IMR-90 (cell line): ENCODE data around the gene EHHADH. TPM values are rescaled to one million over a fixed set of nuclear protein-coding genes. Genes with fewer than 3 reads are reported as not detected.
A peak's percentile ranks its signal among the peaks of the same experiment; 100 is the strongest.

Experiments
- ATAC-seq: fragments of 200-7000 bp; cut with Tn5 transposase; 2 replicates; pipeline ENCODE4 v1.9.1; 2020; ENCODE audit warnings: low read depth, mild to moderate bottlenecking, moderate library complexity
- BruUV-seq: library from RNA; stranded (reverse); fragments of 400-500 nt; replicated peaks from 2 replicates; lab custom pipeline; 2021; lab: Mats Ljungman, UMichigan
- CTCF ChIA-PET: fragments of 300-600 bp; formaldehyde crosslinking; extraction: SDS; loops from one replicate; lab custom pipeline; 2021; ENCODE audit warnings: antibody characterized with exemption; lab: Yijun Ruan, JAX
- POLR2A ChIA-PET: fragments of 300-600 bp; sonication (Branson Sonifier 250); formaldehyde crosslinking; loops from one replicate; lab custom pipeline; 2022; ENCODE audit warnings: antibody characterized with exemption; ENCODE audit not compliant: unreplicated experiment; lab: Charles Lee
- DNase-seq: peaks from one replicate; pipeline ENCODE4 v3.0.0; 2013
- H2AFZ ChIP-seq: replicated peaks from 2 replicates; pipeline ENCODE3; 2013; ENCODE audit warnings: low read length, mild to moderate bottlenecking; ENCODE audit not compliant: poor library complexity
- H2AK5ac ChIP-seq: 2 replicates; pipeline ENCODE4 v1.6.1; 2013; ENCODE audit warnings: low read depth, low read length, inconsistent platforms
- H2AK9ac ChIP-seq: replicated peaks from 2 replicates; pipeline ENCODE3; 2013; ENCODE audit warnings: mild to moderate bottlenecking, low read depth, low read length, moderate library complexity; ENCODE audit not compliant: poor library complexity
- H2BK120ac ChIP-seq: 2 replicates; pipeline ENCODE4 v1.6.1; 2013; ENCODE audit warnings: low read depth, low read length, inconsistent platforms
- H2BK15ac ChIP-seq: 3 replicates; pipeline ENCODE4 v1.6.1; 2013; ENCODE audit warnings: low read depth, low read length, inconsistent platforms
- H2BK20ac ChIP-seq: 2 replicates; pipeline ENCODE4 v1.6.1; 2013; ENCODE audit warnings: low read depth, mild to moderate bottlenecking, inconsistent platforms, low read length, moderate library complexity
- H2BK5ac ChIP-seq: 2 replicates; pipeline ENCODE4 v1.6.1; 2013; ENCODE audit warnings: mild to moderate bottlenecking, low read depth, low read length, inconsistent platforms; ENCODE audit not compliant: poor library complexity, severe bottlenecking
- H3K14ac ChIP-seq: replicated peaks from 2 replicates; pipeline ENCODE4 v1.6.1; 2013; ENCODE audit warnings: low read depth, low read length, inconsistent platforms
- H3K18ac ChIP-seq: 2 replicates; pipeline ENCODE4 v1.6.1; 2013; ENCODE audit warnings: low read depth, low read length, control low read depth
- H3K23ac ChIP-seq: 2 replicates; pipeline ENCODE4 v1.6.1; 2013; ENCODE audit warnings: low read depth, low read length, inconsistent platforms
- H3K27ac ChIP-seq: 2 replicates; pipeline ENCODE4 v1.5.1; 2013; ENCODE audit warnings: mild to moderate bottlenecking, control low read depth, low read length; ENCODE audit not compliant: insufficient read depth
- H3K27me3 ChIP-seq: 2 replicates; pipeline ENCODE4 v1.6.1; 2013; ENCODE audit warnings: low read length; ENCODE audit not compliant: control insufficient read depth, insufficient read depth
- H3K36me3 ChIP-seq: 2 replicates; pipeline ENCODE4 v1.6.1; 2013; ENCODE audit warnings: low read length, mixed read lengths; ENCODE audit not compliant: control insufficient read depth, insufficient read depth
- H3K4ac ChIP-seq: 2 replicates; pipeline ENCODE4 v1.6.1; 2013; ENCODE audit warnings: low read depth, low read length, inconsistent platforms
- H3K4me1 ChIP-seq: 2 replicates; pipeline ENCODE4 v1.6.1; 2013; ENCODE audit warnings: low read length, mixed read lengths; ENCODE audit not compliant: control insufficient read depth, insufficient read depth
- H3K4me2 ChIP-seq: 2 replicates; pipeline ENCODE4 v1.6.1; 2013; ENCODE audit warnings: low read depth, mild to moderate bottlenecking, control low read depth, low read length, moderate library complexity
- H3K4me3 ChIP-seq: 2 replicates; pipeline ENCODE4 v1.5.1; 2013; ENCODE audit warnings: low read depth, mild to moderate bottlenecking, control low read depth, low read length, moderate library complexity; ENCODE audit not compliant: insufficient read depth
- H3K56ac ChIP-seq: 2 replicates; pipeline ENCODE4 v1.6.1; 2013; ENCODE audit warnings: low read length, inconsistent platforms; ENCODE audit not compliant: insufficient read depth; ENCODE audit errors: extremely low read depth
- H3K79me1 ChIP-seq, 2 experiments: 2 replicates each; pipeline ENCODE4 v1.6.1; 2013; ENCODE audit warnings: low read length in 2 of 2, inconsistent platforms in 1 of 2, low read depth in 1 of 2
- H3K9ac ChIP-seq: 2 replicates; pipeline ENCODE4 v1.6.1; 2013; ENCODE audit warnings: low read depth, low read length, control low read depth
- H3K9me1 ChIP-seq: 2 replicates; pipeline ENCODE4 v1.6.1; 2013; ENCODE audit warnings: low read length, inconsistent platforms; ENCODE audit not compliant: insufficient read depth
- H3K9me3 ChIP-seq: 2 replicates; pipeline ENCODE4 v1.6.1; 2013; ENCODE audit warnings: low read length; ENCODE audit not compliant: control insufficient read depth, insufficient read depth
- H4K20me1 ChIP-seq: 2 replicates; pipeline ENCODE4 v1.6.1; 2013; ENCODE audit warnings: low read length, inconsistent platforms; ENCODE audit not compliant: insufficient read depth
- H4K5ac ChIP-seq: 2 replicates; pipeline ENCODE4 v1.6.1; 2013; ENCODE audit warnings: mild to moderate bottlenecking, low read depth, low read length, control low read depth
- H4K8ac ChIP-seq, 2 experiments: 2 replicates each; pipeline ENCODE4 v1.6.1; 2013; ENCODE audit warnings: low read depth in 2 of 2, low read length in 2 of 2, control low read depth in 1 of 2, inconsistent platforms in 1 of 2
- H4K91ac ChIP-seq: 2 replicates; pipeline ENCODE4 v1.6.1; 2013; ENCODE audit warnings: low read depth, low read length, inconsistent platforms; ENCODE audit not compliant: insufficient read depth
- BHLHE40 ChIP-seq: fragments of 150-350 bp; IDR thresholded peaks from 2 replicates; pipeline ENCODE4 v1.6.1; 2016; ENCODE audit warnings: mild to moderate bottlenecking, low read depth, low read length
- FOS ChIP-seq: fragments of 150-350 bp; IDR thresholded peaks from 2 replicates; pipeline ENCODE4 v1.6.1; 2016; ENCODE audit warnings: low read depth, low read length
- MAFK ChIP-seq: IDR thresholded peaks from 2 replicates; pipeline ENCODE4 v1.6.1; 2012; ENCODE audit warnings: low read depth, low read length, improper control_type of control experiment
- NFE2L2 ChIP-seq: fragments of 150-350 bp; IDR thresholded peaks from 2 replicates; pipeline ENCODE4 v1.6.1; 2016; ENCODE audit warnings: low read depth, mild to moderate bottlenecking, low read length
- WGBS, 2 experiments: methylation state at CpG; one replicate each; pipeline versions ENCODE4 v1.1.5 to v1.1.7; 2013; ENCODE audit warnings: missing lambda C conversion rate in 2 of 2; ENCODE audit not compliant: insufficient read length in 1 of 2; ENCODE audit errors: extremely low coverage in 2 of 2; 5-methylcytosine and 5-hydroxymethylcytosine counted together
- dilution Hi-C: fragments of 300-500 bp; cut with HindIII; formaldehyde crosslinking; loops from one replicate; pipeline ENCODE4 v1.14.3; 2018; ENCODE audit warnings: low sequenced_read_pairs; ENCODE audit not compliant: unreplicated experiment
- in situ Hi-C: fragments of 300-500 bp; cut with MboI; formaldehyde crosslinking; loops from 3 replicates; pipeline ENCODE4 v1.14.3; 2019; ENCODE audit warnings: low sequenced_read_pairs, inconsistent platforms, mixed read lengths
- intact Hi-C: fragments of 100-400 bp; cut with micrococcal nuclease; formaldehyde crosslinking; loops from 2 replicates; pipeline ENCODE4 v1.10.0; 2022
- polyA plus RNA-seq, 3 experiments: library from polyadenylated mRNA; depleted of rRNA; stranded (reverse); fragments of >200 nt; gene quantifications; 2 replicates each; pipeline ENCODE4 v1.2.3, GENCODE V29; 2012; ENCODE audit warnings: low replicate concordance in 1 of 3
- total RNA-seq: library from RNA; depleted of rRNA; stranded (reverse); fragments of >200 nt; gene quantifications from 2 replicates; pipeline ENCODE4 v1.2.3, GENCODE V29; 2012
- TF ChIP-seq, protein P1 (sequence below): fragments of 150-350 bp; IDR thresholded peaks from 2 replicates; pipeline ENCODE4 v1.6.1; 2017; ENCODE audit warnings: mild to moderate bottlenecking, antibody characterized with exemption, low read length, low read depth
- TF ChIP-seq, protein P2 (sequence below): fragments of 150-350 bp; IDR thresholded peaks from 2 replicates; pipeline ENCODE4 v1.6.1; 2016; ENCODE audit warnings: low read depth, mild to moderate bottlenecking, low read length, moderate library complexity, borderline replicate concordance
- TF ChIP-seq, protein P3 (sequence below): conservative IDR thresholded peaks from 2 replicates; pipeline ENCODE4 v1.5.1; 2012; ENCODE audit warnings: mild to moderate bottlenecking, low read depth, low read length, improper control_type of control experiment

Gene EHHADH
- total and polyA plus RNA-seq, 2 of the 4 experiments (the other 2 are of a cell fraction), result 2.0 to 4.7 TPM

DNA sequence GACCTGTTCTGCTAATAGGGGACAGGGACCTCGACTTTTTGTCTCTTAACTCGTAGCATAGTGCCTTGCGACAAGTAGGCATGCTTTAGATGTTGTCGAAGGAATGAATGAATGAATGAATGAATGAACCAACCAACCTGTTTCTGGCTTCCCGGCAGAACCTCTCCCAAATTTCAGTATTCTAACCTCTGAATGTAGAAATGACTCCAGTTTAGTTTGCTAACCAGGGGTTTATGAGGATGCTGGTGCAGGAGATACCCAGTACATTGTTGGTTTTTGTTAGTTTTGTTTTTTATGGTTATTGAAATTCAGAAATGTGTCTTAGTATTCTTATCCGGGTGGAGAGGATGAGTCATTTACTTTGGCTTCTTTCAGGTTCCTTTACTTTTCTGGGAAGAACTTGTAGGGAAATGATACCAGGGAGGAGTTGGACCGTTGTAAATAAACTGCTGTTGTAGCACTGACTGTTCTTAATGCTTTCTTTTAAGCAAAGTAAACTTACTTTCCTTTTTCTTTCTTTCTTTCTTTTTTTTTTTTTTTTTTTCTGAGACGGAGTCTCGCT lies 29.6 kb upstream of the EHHADH start:
- no peak overlapping the region for H2AK5ac ChIP-seq
- POLR2A ChIA-PET, result no interaction called here
- peak overlapping the region; percentile 44 for H3K9ac ChIP-seq
- H3K4me3 ChIP-seq, result peak overlapping the region; percentile 64
- DNase-seq, result peak; percentile 16
- no CpG with 5 or more reads among the region's 9 CpGs for WGBS, 2 experiments
- H4K20me1 ChIP-seq, result no peaks in the 10 kb centered on the region
- no peak overlapping the region for H2BK15ac ChIP-seq
- H3K4me2 ChIP-seq, result peak overlapping the region; percentile 90
- H3K18ac ChIP-seq, result no peak overlapping the region
- peak overlapping the region; percentile 15; the same call in 1 of the 2 replicates for H3K23ac ChIP-seq
- no peak overlapping the region for H2BK5ac ChIP-seq
- 0 out of 2 replicates have a peak, but pooled peaks cover 3% of the 10 kb centered on the region for H3K36me3 ChIP-seq
- no peak overlapping the region for H3K27ac ChIP-seq
- intact Hi-C loops, result no loop called here
- H2BK20ac ChIP-seq, result no peak overlapping the region
- H2BK120ac ChIP-seq, result no peak overlapping the region
- no peaks in the 10 kb centered on the region for H3K27me3 ChIP-seq
- ATAC-seq, result no peak
- H3K4ac ChIP-seq, result 0 out of 2 replicates have a peak overlapping the region, but pooled peaks have one; percentile 77
- BruUV-seq, result no TSS peak
- peak overlapping the region; percentile 94 for H2AFZ ChIP-seq
- H4K91ac ChIP-seq, result no peak overlapping the region
- no peak overlapping the region for H2AK9ac ChIP-seq
- peak overlapping the region; percentile 80 to 100 for H4K8ac ChIP-seq
- no peaks in the 10 kb centered on the region for H3K9me3 ChIP-seq
- TF ChIP-seq NFE2L2 (no peak), FOS (no peak), MAFK (no peak), BHLHE40 (no peak)
- TF ChIP-seq, protein P1, sequence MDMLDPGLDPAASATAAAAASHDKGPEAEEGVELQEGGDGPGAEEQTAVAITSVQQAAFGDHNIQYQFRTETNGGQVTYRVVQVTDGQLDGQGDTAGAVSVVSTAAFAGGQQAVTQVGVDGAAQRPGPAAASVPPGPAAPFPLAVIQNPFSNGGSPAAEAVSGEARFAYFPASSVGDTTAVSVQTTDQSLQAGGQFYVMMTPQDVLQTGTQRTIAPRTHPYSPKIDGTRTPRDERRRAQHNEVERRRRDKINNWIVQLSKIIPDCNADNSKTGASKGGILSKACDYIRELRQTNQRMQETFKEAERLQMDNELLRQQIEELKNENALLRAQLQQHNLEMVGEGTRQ, result no peak
- TF ChIP-seq, protein P2, sequence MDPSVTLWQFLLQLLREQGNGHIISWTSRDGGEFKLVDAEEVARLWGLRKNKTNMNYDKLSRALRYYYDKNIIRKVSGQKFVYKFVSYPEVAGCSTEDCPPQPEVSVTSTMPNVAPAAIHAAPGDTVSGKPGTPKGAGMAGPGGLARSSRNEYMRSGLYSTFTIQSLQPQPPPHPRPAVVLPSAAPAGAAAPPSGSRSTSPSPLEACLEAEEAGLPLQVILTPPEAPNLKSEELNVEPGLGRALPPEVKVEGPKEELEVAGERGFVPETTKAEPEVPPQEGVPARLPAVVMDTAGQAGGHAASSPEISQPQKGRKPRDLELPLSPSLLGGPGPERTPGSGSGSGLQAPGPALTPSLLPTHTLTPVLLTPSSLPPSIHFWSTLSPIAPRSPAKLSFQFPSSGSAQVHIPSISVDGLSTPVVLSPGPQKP, result no peak
- TF ChIP-seq, protein P3, sequence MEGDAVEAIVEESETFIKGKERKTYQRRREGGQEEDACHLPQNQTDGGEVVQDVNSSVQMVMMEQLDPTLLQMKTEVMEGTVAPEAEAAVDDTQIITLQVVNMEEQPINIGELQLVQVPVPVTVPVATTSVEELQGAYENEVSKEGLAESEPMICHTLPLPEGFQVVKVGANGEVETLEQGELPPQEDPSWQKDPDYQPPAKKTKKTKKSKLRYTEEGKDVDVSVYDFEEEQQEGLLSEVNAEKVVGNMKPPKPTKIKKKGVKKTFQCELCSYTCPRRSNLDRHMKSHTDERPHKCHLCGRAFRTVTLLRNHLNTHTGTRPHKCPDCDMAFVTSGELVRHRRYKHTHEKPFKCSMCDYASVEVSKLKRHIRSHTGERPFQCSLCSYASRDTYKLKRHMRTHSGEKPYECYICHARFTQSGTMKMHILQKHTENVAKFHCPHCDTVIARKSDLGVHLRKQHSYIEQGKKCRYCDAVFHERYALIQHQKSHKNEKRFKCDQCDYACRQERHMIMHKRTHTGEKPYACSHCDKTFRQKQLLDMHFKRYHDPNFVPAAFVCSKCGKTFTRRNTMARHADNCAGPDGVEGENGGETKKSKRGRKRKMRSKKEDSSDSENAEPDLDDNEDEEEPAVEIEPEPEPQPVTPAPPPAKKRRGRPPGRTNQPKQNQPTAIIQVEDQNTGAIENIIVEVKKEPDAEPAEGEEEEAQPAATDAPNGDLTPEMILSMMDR, result no peak
- H4K5ac ChIP-seq, result peak overlapping the region; percentile 50
- peaks cover 17 to 29% of the 10 kb centered on the region in 2 experiments for H3K79me1 ChIP-seq
- dilution Hi-C loops, result no loop called here
- H3K9me1 ChIP-seq, result 0 out of 2 replicates have a peak, but pooled peaks cover 3% of the 10 kb centered on the region
- H3K56ac ChIP-seq, result no peak overlapping the region
- in situ Hi-C loops, result no loop called here
- no peaks in the 10 kb centered on the region; the same call in 1 of the 2 replicates for H3K4me1 ChIP-seq
- 0 out of 2 replicates have a peak overlapping the region, but pooled peaks have one; percentile 15 for H3K14ac ChIP-seq
- CTCF ChIA-PET, result no interaction called here
